Measurements from ENCODE around the gene C16orf96.
A peak's percentile ranks its signal among the peaks of the same experiment; 100 is the strongest.

DNA sequence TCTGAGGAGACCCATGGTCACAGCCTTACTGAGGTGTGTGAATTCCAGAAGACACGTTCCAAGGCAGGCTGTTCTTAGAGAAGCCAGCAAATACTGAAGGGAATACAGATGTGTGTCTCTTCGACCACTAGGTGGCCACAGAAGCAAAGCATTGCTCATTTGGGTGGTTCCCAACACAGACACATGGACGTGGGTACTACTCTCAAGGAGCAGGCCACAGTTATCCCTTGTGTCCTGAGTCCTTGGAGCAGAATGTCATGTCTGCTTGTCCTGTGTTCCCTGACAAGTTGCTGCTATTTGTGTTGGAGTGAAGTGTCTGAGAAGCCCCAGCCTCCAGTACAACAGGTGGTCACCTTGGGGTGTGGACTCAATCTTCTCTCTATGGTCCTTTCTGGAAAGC is 49.7 kb upstream of the C16orf96 start:
- TF ChIP-seq, protein P1, sequence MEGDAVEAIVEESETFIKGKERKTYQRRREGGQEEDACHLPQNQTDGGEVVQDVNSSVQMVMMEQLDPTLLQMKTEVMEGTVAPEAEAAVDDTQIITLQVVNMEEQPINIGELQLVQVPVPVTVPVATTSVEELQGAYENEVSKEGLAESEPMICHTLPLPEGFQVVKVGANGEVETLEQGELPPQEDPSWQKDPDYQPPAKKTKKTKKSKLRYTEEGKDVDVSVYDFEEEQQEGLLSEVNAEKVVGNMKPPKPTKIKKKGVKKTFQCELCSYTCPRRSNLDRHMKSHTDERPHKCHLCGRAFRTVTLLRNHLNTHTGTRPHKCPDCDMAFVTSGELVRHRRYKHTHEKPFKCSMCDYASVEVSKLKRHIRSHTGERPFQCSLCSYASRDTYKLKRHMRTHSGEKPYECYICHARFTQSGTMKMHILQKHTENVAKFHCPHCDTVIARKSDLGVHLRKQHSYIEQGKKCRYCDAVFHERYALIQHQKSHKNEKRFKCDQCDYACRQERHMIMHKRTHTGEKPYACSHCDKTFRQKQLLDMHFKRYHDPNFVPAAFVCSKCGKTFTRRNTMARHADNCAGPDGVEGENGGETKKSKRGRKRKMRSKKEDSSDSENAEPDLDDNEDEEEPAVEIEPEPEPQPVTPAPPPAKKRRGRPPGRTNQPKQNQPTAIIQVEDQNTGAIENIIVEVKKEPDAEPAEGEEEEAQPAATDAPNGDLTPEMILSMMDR (IDR thresholded peaks at IDR 0.05) = peak; percentile 88
- no peak for TF ChIP-seq ZNF232 (CRISPR knock-in tag; IDR thresholded peaks at IDR 0.05)
- TF ChIP-seq RELA (CRISPR knock-in tag; IDR thresholded peaks at IDR 0.05; ENCODE audit: borderline replicate concordance) = no peak
- no peak for TF ChIP-seq JUN (CRISPR knock-in tag; IDR thresholded peaks at IDR 0.05)
- TF ChIP-seq ZNF138 (CRISPR knock-in tag; conservative IDR thresholded peaks at IDR 0.05) = no peak
- TF ChIP-seq, protein P2, sequence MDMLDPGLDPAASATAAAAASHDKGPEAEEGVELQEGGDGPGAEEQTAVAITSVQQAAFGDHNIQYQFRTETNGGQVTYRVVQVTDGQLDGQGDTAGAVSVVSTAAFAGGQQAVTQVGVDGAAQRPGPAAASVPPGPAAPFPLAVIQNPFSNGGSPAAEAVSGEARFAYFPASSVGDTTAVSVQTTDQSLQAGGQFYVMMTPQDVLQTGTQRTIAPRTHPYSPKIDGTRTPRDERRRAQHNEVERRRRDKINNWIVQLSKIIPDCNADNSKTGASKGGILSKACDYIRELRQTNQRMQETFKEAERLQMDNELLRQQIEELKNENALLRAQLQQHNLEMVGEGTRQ (CRISPR knock-in tag; IDR thresholded peaks at IDR 0.05) = no peak
- TF ChIP-seq CREB1 (CRISPR knock-in tag; IDR thresholded peaks at IDR 0.05) = no peak
- TF ChIP-seq CBFB (CRISPR knock-in tag; IDR thresholded peaks at IDR 0.05; ENCODE audit: low read depth) = no peak
- no peak for TF ChIP-seq CREM (CRISPR knock-in tag; IDR thresholded peaks at IDR 0.05)
- TF ChIP-seq MYBL2 (CRISPR knock-in tag; IDR thresholded peaks at IDR 0.05) = no peak
- no peak for TF ChIP-seq ZNF416 (CRISPR knock-in tag; IDR thresholded peaks at IDR 0.05)
- no peak for TF ChIP-seq KAT7 (CRISPR knock-in tag; IDR thresholded peaks at IDR 0.05; ENCODE audit: borderline replicate concordance)

Measured in WTC11 (cell line).